Small intestine (tissue), 7 donors: ENCODE measurements around the gene COASY. TPM values are rescaled to one million over a fixed set of nuclear protein-coding genes. Genes with fewer than 3 reads are reported as not detected.
"Not testable (repeated sequence)": the region's sequence is repeated elsewhere in the genome, so short reads cannot be mapped to it uniquely, and the experiment has no call there.

Experiments
- DNase-seq, 2 donors: peaks; one replicate each; pipeline versions ENCODE4 v3.0.0 to v3.0.0-alpha.2; 2013
- FAIRE-seq: peaks from 2 replicates; lab custom pipeline; 2012; peaks lifted over from hg19 to GRCh38; lab: Jason Lieb, UNC
- H3K27ac ChIP-seq, 3 donors: one replicate each; pipeline ENCODE4 v1.5.1; 2013; ENCODE audit warnings: low read length in 2 of 3, mild to moderate bottlenecking in 2 of 3, control low read depth in 1 of 3, inconsistent platforms in 1 of 3, low read depth in 1 of 3, moderate library complexity in 1 of 3
- H3K27me3 ChIP-seq, 3 donors: one replicate each; pipeline ENCODE4 v1.6.1; 2013; ENCODE audit warnings: low read length in 3 of 3, inconsistent platforms in 1 of 3; ENCODE audit not compliant: control insufficient read depth in 3 of 3, insufficient read depth in 3 of 3
- H3K36me3 ChIP-seq, 3 donors: one replicate each; pipeline ENCODE4 v1.6.1; 2013; ENCODE audit warnings: low read length in 3 of 3, inconsistent platforms in 1 of 3, low read depth in 1 of 3, mild to moderate bottlenecking in 1 of 3, moderate library complexity in 1 of 3; ENCODE audit not compliant: control insufficient read depth in 3 of 3, insufficient read depth in 2 of 3
- H3K4me1 ChIP-seq, 3 donors: one replicate each; pipeline ENCODE4 v1.6.1; 2013; ENCODE audit warnings: low read length in 2 of 3, inconsistent platforms in 1 of 3, low read depth in 1 of 3, mild to moderate bottlenecking in 1 of 3, moderate library complexity in 1 of 3; ENCODE audit not compliant: control insufficient read depth in 3 of 3, insufficient read depth in 2 of 3
- H3K4me3 ChIP-seq, 3 donors: one replicate each; pipeline ENCODE4 v1.5.1; 2013; ENCODE audit warnings: low read length in 3 of 3, control low read depth in 1 of 3, inconsistent platforms in 1 of 3, low read depth in 1 of 3, mild to moderate bottlenecking in 1 of 3, moderate library complexity in 1 of 3
- H3K9me3 ChIP-seq, 2 donors: one replicate each; pipeline ENCODE4 v1.6.1; 2013; ENCODE audit warnings: low read depth in 1 of 2, low read length in 1 of 2; ENCODE audit not compliant: control insufficient read depth in 2 of 2, insufficient read depth in 1 of 2
- WGBS, 3 donors: extraction: QIAGEN DNeasy Blood & Tissue Kit; methylation state at CpG; one replicate each; pipeline ENCODE4 v1.1.7; 2013; 5-methylcytosine and 5-hydroxymethylcytosine counted together
- polyA plus RNA-seq, 4 donors: library from polyadenylated mRNA; stranded (reverse) in 3 of 4; unstranded in 1 of 4; fragments of 200-250 nt in 3 of 4; fragments of 120-200 nt in 1 of 4; gene quantifications; one replicate each; pipeline versions ENCODE4 v1.2.1 to v1.2.3, GENCODE V29; 2013
- donor health status: healthy with polysubstance abuse.
- donor health status: control.
- donor health status: control.
- donor health status: Bipolar disorder and iron deficiency.
- donor health status: healthy.

Gene COASY
- polyA plus RNA-seq, 4 donors: 72.6 to 153 (median 101) TPM

DNA sequence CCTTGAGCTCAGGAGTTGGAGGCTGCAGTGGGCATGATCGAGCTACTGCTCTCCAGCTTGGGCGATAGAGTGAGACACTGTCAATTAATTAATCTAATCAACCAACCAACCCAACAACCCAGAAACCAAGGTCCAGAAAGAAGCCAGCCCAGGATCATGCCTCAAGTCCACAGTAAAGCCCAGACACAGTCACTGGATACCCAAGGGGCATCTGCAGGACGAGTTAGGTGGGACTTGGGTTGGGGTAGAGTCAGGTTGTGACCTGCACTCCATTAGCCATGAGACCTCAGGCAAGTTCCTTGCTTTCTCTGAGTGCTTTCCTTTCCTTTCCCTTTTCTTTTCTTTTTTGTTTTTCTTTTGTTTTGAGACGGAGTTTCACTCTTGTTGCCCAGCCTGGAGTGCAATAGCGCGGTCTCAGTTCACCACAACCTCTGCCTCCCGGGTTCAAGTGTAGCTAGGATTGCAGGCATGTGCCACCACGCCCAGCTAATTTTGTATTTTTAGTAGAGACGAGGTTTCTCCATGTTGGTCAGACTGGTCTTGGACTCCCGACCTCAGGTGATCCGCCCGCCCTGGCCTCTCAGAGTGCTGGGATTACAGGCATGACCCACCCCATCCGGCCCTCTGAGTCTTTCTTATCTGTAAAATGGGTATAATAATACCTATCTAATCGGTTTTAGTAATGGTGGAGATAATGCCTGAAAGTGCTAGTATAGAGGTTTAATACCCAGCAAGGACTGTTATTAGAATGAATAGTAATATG is 12.8 kb upstream of the COASY start:
- FAIRE-seq: no peak
- Histone ChIP-seq H3K9me3 (no peaks in the 10 kb centered on the region), H3K27me3 (no peaks in the 10 kb centered on the region), H3K27ac (no peak overlapping the region), H3K36me3 (peaks cover 2 to 23% (median 3%) of the 10 kb centered on the region in 3 donors), H3K4me1 (peaks cover 0 to 22% (median 10%) of the 10 kb centered on the region in 3 donors), H3K4me3 (peak overlapping the region in 1 of 3 donors; percentile 28)
- DNase-seq: peak in 1 of 2 donors; percentile 67
- 22 to 65% (median 35%) methylated on average over 14 of the region's 14 CpGs for WGBS, 3 donors

DNA sequence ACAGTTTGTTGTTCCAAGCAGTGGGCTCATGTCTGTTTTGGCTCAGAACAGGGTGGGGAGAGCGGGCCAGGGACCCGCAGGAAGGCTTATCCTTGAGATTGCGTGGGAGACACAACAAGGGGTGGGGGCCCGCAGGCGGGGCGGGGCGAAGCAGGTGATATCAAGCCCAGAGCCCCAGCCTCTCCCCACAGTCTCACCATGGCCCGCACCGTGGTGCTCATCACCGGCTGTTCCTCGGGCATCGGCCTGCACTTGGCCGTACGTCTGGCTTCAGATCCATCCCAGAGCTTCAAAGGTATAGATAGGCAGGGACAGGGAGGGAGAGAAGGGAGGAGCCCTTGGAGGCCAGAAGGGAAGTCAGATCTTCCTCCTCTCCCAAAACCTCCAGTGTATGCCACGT is 9.2 kb upstream of the COASY start, which contains the start of gene HSD17B1:
Gene HSD17B1 (plus strand): TSS at position 188 of the 400 bp plus-strand sequence. CDS start 11 bp downstream, at position 199.
- H3K27ac ChIP-seq, H3K9me3 ChIP-seq, H3K27me3 ChIP-seq, FAIRE-seq, DNase-seq: not testable (repeated sequence)
- Histone ChIP-seq H3K4me3 (peak within 1 kb of the TSS in 2 of 3 donors; percentile 88 to 94), H3K36me3 (peaks cover 0 to 13% (median 0%) of the 10 kb centered on the region in 3 donors), H3K4me1 (peaks cover 0 to 27% (median 14%) of the 10 kb centered on the region in 3 donors)
- 88 to 93% (median 91%) methylated on average over 13 to 15 of the region's 15 CpGs for WGBS, 3 donors

- Histone ChIP-seq H3K4me1 (peaks cover 0 to 23% (median 13%) of the 10 kb centered on the region in 3 donors), H3K4me3 (peak overlapping the region in 1 of 3 donors; percentile 94), H3K9me3 (no peaks in the 10 kb centered on the region), H3K27ac (no peak overlapping the region), H3K36me3 (peaks cover 0 to 13% (median 0%) of the 10 kb centered on the region in 3 donors), H3K27me3 (no peaks in the 10 kb centered on the region)
- DNase-seq (no peak), FAIRE-seq (no peak)
- 82 to 91% (median 88%) methylated on average over 41 to 45 of the region's 45 CpGs for WGBS, 3 donors
Measured at GRCh38 chr17:42553161-42553818, 8.7 kb upstream of the COASY start.

DNA sequence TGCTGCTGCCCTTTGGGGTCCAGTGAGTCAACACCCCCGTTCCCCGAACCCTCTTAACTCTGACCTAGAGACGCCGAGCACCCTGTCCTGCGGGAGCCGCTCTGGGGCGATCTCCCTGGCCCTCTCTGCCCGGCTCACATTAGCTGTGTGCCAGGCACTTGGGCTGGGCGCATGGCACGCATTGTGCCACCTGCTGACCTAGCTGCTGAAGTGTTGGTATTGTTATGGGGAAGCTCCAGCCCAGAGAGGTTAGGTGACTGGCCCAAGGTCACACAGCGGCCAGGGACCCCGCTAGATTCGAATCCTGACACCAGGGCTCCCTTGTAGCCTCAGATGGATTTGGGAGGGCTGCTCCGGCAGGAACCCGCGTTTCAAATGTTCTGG is 8.1 kb upstream of the COASY start:
- FAIRE-seq (no peak), DNase-seq (peak in 1 of 2 donors; percentile 43)
- peaks cover 0 to 13% (median 0%) of the 10 kb centered on the region in 3 donors for H3K36me3 ChIP-seq
- no peaks in the 10 kb centered on the region for H3K9me3 ChIP-seq
- H3K4me3 ChIP-seq: peak overlapping the region; percentile 48 to 94 (median 88)
- no peaks in the 10 kb centered on the region for H3K27me3 ChIP-seq
- H3K27ac ChIP-seq: peak overlapping the region; percentile 87 to 98 (median 91)
- 43 to 52% (median 47%) methylated on average over 16 of the region's 16 CpGs for WGBS, 3 donors
- H3K4me1 ChIP-seq: peaks cover 0 to 19% (median 8%) of the 10 kb centered on the region in 3 donors

DNA sequence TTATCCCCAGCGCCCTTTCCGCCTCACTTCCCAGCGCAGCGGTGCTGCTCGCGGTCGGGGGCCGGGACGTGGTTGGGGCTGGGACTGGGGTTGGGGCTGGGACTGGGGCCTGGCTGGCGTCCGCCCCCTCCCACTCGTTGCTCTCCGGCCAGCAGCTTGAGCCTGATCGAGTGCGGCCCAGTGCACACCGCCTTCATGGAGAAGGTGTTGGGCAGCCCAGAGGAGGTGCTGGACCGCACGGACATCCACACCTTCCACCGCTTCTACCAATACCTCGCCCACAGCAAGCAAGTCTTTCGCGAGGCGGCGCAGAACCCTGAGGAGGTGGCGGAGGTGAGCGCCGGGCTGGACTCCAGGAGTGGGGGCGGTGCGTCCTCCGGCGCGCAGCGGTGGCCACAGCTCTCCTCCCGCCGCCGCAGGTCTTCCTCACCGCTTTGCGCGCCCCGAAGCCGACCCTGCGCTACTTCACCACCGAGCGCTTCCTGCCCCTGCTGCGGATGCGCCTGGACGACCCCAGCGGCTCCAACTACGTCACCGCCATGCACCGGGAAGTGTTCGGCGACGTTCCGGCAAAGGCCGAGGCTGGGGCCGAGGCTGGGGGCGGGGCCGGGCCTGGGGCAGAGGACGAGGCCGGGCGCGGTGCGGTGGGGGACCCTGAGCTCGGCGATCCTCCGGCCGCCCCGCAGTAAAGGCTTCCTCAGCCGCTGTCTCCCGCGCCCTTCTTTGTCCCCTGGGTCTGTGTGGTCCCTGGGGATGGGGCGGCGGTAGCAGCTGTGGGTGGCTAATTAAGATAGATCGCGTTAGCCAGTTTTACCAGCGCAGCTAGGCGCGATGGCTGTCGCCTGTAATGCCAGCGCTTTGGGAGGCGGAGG is 7.5 kb upstream of the COASY start:
- no peak for FAIRE-seq
- H3K4me1 ChIP-seq: peaks cover 0 to 14% (median 7%) of the 10 kb centered on the region in 3 donors
- H3K9me3 ChIP-seq: no peaks in the 10 kb centered on the region
- WGBS, 3 donors: 1% methylated on average over 53 to 82 of the region's 82 CpGs
- H3K27ac ChIP-seq: peak overlapping the region; percentile 87 to 98 (median 91)
- peak; percentile 82 to 94 for DNase-seq
- peak overlapping the region; percentile 48 to 94 (median 88) for H3K4me3 ChIP-seq
- H3K36me3 ChIP-seq: peaks cover 0 to 13% (median 0%) of the 10 kb centered on the region in 3 donors
- no peaks in the 10 kb centered on the region for H3K27me3 ChIP-seq

GRCh38 chr17:42555122-42555622 is 6.8 kb upstream of the COASY start:
- H3K4me1 ChIP-seq: peaks cover 0 to 14% (median 7%) of the 10 kb centered on the region in 3 donors
- 26 to 53% (median 32%) methylated on average over 2 to 4 of the region's 4 CpGs for WGBS, 3 donors
- H3K36me3 ChIP-seq: peaks cover 0 to 13% (median 0%) of the 10 kb centered on the region in 3 donors
- no peaks in the 10 kb centered on the region for H3K9me3 ChIP-seq
- peak overlapping the region; percentile 48 to 94 (median 88) for H3K4me3 ChIP-seq
- H3K27me3 ChIP-seq: no peaks in the 10 kb centered on the region
- DNase-seq: no peak
- FAIRE-seq: no peak
- peak overlapping the region; percentile 84 to 98 (median 87) for H3K27ac ChIP-seq

DNA sequence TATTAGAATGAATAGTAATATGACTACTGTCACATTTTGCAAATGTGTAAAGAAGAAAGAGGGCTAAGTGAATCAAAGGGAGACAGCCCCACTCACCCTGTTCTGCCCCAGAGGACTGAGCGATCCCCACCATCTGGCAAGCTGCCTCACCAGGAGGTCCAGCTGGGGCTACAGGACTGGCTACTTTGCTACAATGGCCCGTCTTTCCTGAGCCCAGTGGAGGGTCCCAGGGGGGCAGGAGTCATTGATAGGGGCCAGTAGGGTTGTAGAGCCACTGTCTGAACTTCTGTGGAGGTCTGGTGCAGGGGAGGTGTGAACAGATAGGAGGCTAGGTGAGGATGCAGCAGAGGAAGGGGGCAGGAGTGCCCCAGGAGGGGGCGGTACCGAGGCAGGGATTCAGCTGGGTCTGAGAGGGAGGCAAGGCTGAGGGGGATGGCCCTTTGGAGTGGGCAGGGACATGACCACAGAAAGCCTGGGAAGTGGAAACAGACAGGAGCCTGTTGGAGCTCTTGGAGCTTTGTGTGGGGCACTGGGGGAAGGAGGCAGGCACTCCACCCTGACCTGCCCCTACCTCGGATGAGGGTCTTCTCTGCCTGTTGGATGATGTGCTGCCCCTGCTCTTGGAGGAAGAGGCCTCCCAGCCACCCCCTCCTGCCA is 5.9 kb upstream of the COASY start:
- Histone ChIP-seq H3K36me3 (peaks cover 0 to 13% (median 0%) of the 10 kb centered on the region in 3 donors), H3K4me1 (peaks cover 0 to 14% (median 7%) of the 10 kb centered on the region in 3 donors)
- H3K9me3 ChIP-seq, H3K27me3 ChIP-seq, H3K4me3 ChIP-seq, DNase-seq, FAIRE-seq, H3K27ac ChIP-seq: not testable (repeated sequence)
- 67 to 78% (median 77%) methylated on average over 5 of the region's 5 CpGs for WGBS, 3 donors
